Aorta (tissue), 5 donors: ENCODE results near the gene ANXA11. TPM values are rescaled to one million over a fixed set of nuclear protein-coding genes. Genes with fewer than 3 reads are reported as not detected.

ENCODE experiments used
- ATAC-seq: fragments of 200-7000 bp; cut with Tn5 transposase; one replicate; pipeline ENCODE4 v1.9.1; 2022; ENCODE audit warnings: moderate library complexity; ENCODE audit not compliant: low FRiP score
- DNase-seq, 2 donors: peaks; one replicate each; pipeline ENCODE4 v3.0.0-alpha.2; 2020
- H3K27ac ChIP-seq, 2 donors: one replicate each; pipeline ENCODE4 v1.5.1; 2013; ENCODE audit warnings: low read length in 2 of 2, mild to moderate bottlenecking in 2 of 2, moderate library complexity in 2 of 2, control low read depth in 1 of 2, inconsistent platforms in 1 of 2, low read depth in 1 of 2
- H3K27me3 ChIP-seq, 2 donors: one replicate each; pipeline ENCODE4 v1.6.1; 2013; ENCODE audit warnings: control low read depth in 1 of 2, low read length in 1 of 2, mild to moderate bottlenecking in 1 of 2, moderate library complexity in 1 of 2; ENCODE audit not compliant: insufficient read depth in 2 of 2, control insufficient read depth in 1 of 2
- H3K36me3 ChIP-seq, 2 donors: one replicate each; pipeline ENCODE4 v1.6.1; 2013; ENCODE audit warnings: control low read depth in 1 of 2, low read length in 1 of 2, mild to moderate bottlenecking in 1 of 2; ENCODE audit not compliant: insufficient read depth in 2 of 2, control insufficient read depth in 1 of 2
- H3K4me1 ChIP-seq, 2 donors: one replicate each; pipeline ENCODE4 v1.6.1; 2013; ENCODE audit warnings: low read length in 2 of 2, control low read depth in 1 of 2, mild to moderate bottlenecking in 1 of 2, moderate library complexity in 1 of 2; ENCODE audit not compliant: insufficient read depth in 2 of 2, control insufficient read depth in 1 of 2
- H3K4me3 ChIP-seq, 2 donors: one replicate each; pipeline ENCODE4 v1.5.1; 2013; ENCODE audit warnings: low read length in 2 of 2, control low read depth in 1 of 2, mild to moderate bottlenecking in 1 of 2
- H3K9me3 ChIP-seq: one replicate; pipeline ENCODE4 v1.6.1; 2013; ENCODE audit warnings: mild to moderate bottlenecking, low read length; ENCODE audit not compliant: control insufficient read depth
- WGBS, 2 donors: extraction: QIAGEN DNeasy Blood & Tissue Kit; methylation state at CpG; one replicate each; pipeline ENCODE4 v1.1.7; 2013; 5-methylcytosine and 5-hydroxymethylcytosine counted together
- intact Hi-C, 2 donors: fragments of 100-400 bp; cut with DNase I; formaldehyde crosslinking; loops; one replicate each; pipeline versions ENCODE4 v1.14.2 to v1.15.0; 2022
- polyA plus RNA-seq, 2 donors: library from polyadenylated mRNA; stranded (reverse); fragments of 200-250 nt; gene quantifications; one replicate each; pipeline ENCODE4 v1.2.3, GENCODE V29; 2013
- total RNA-seq, 2 donors: library from RNA; stranded (reverse); fragmentation: NEBNext Ultra II Directional; extraction: Animal tissue kit (Norgen Biotek cat#: 25700); gene quantifications; one replicate each; pipeline ENCODE4 v1.2.1, GENCODE V29; 2021
- donor health status: healthy with polysubstance abuse.
- donor health status: Bipolar disorder and iron deficiency.
- donor health status: DM: no; HTN: no; CAD: no.
- donor health status: DM: no; HTN: no; CAD: no.
- donor health status: DM: yes; HTN: yes; CAD: no.

The ANXA11 gene
- total and polyA plus RNA-seq, 4 donors: 97.3 to 256 (median 193) TPM

GRCh38 chr10:80173466-80173865 lies 31.9 kb downstream of the ANXA11 start:
- WGBS, 2 donors: 69 to 78% methylated on average over 6 of the region's 6 CpGs
- Histone ChIP-seq H3K36me3 (no peaks in the 10 kb centered on the region), H3K27me3 (no peaks in the 10 kb centered on the region), H3K9me3 (no peaks in the 10 kb centered on the region), H3K4me3 (no peak overlapping the region), H3K4me1 (no peaks in the 10 kb centered on the region), H3K27ac (no peak overlapping the region)
- DNase-seq (no peak), ATAC-seq (no peak)
- intact Hi-C loops: no loop called here

- ATAC-seq: no peak
- no peak overlapping the region for H3K27ac ChIP-seq
- no peaks in the 10 kb centered on the region for H3K9me3 ChIP-seq
- intact Hi-C loops: no loop called here
- H3K4me3 ChIP-seq: no peak overlapping the region
- H3K4me1 ChIP-seq: no peaks in the 10 kb centered on the region
- 69 to 79% methylated on average over 5 of the region's 5 CpGs for WGBS, 2 donors
- no peak for DNase-seq
- no peaks in the 10 kb centered on the region for H3K36me3 ChIP-seq
- no peaks in the 10 kb centered on the region for H3K27me3 ChIP-seq
Observed at GRCh38 chr10:80172896-80173295, 32.4 kb downstream of the ANXA11 start.

- H3K9me3 ChIP-seq: no peaks in the 10 kb centered on the region
- DNase-seq: no peak
- H3K27me3 ChIP-seq: no peaks in the 10 kb centered on the region
- no peak overlapping the region for H3K27ac ChIP-seq
- no peak for ATAC-seq
- WGBS, 2 donors: 90 to 93% methylated on average over 7 of the region's 7 CpGs
- no peak overlapping the region for H3K4me3 ChIP-seq
- peaks cover 0 to 8% of the 10 kb centered on the region in 2 donors for H3K4me1 ChIP-seq
- intact Hi-C loops: no loop called here
- no peaks in the 10 kb centered on the region for H3K36me3 ChIP-seq
Observed at GRCh38 chr10:80171248-80171660, 34.1 kb downstream of the ANXA11 start.

- H3K27me3 ChIP-seq: no peaks in the 10 kb centered on the region
- ATAC-seq (no peak), DNase-seq (no peak)
- H3K4me3 ChIP-seq: no peak overlapping the region
- H3K27ac ChIP-seq: no peak overlapping the region
- H3K36me3 ChIP-seq: no peaks in the 10 kb centered on the region
- peaks cover 0 to 8% of the 10 kb centered on the region in 2 donors for H3K4me1 ChIP-seq
- intact Hi-C loops: no loop called here
- H3K9me3 ChIP-seq: no peaks in the 10 kb centered on the region
- 84 to 89% methylated on average over 10 of the region's 10 CpGs for WGBS, 2 donors
Observed at GRCh38 chr10:80170641-80171040, 34.7 kb downstream of the ANXA11 start.

- no peak for ATAC-seq
- no peak overlapping the region for H3K4me3 ChIP-seq
- intact Hi-C loops: no loop called here
- 49 to 57% methylated on average over 4 of the region's 4 CpGs for WGBS, 2 donors
- H3K27ac ChIP-seq: no peak overlapping the region
- no peaks in the 10 kb centered on the region for H3K36me3 ChIP-seq
- no peaks in the 10 kb centered on the region for H3K27me3 ChIP-seq
- H3K9me3 ChIP-seq: no peaks in the 10 kb centered on the region
- no peak for DNase-seq
- H3K4me1 ChIP-seq: peaks cover 0 to 8% of the 10 kb centered on the region in 2 donors
Observed at GRCh38 chr10:80170026-80170425, 35.3 kb downstream of the ANXA11 start.

GRCh38 chr10:80168679-80169380 lies 36.5 kb downstream of the ANXA11 start:
- no peaks in the 10 kb centered on the region for H3K27me3 ChIP-seq
- peaks cover 3 to 8% of the 10 kb centered on the region in 2 donors for H3K4me1 ChIP-seq
- H3K27ac ChIP-seq: peak overlapping the region in 1 of 2 donors; percentile 81
- no peaks in the 10 kb centered on the region for H3K9me3 ChIP-seq
- no peak for DNase-seq
- 60 to 62% methylated on average over 13 of the region's 13 CpGs for WGBS, 2 donors
- no peak overlapping the region for H3K4me3 ChIP-seq
- intact Hi-C loops: no loop called here
- no peak for ATAC-seq
- peaks cover 0 to under 1% of the 10 kb centered on the region in 2 donors for H3K36me3 ChIP-seq

GRCh38 chr10:80168162-80168511 lies 37.2 kb downstream of the ANXA11 start:
- H3K27me3 ChIP-seq: no peaks in the 10 kb centered on the region
- intact Hi-C loops: no loop called here
- peaks cover 7 to 8% of the 10 kb centered on the region in 2 donors for H3K4me1 ChIP-seq
- WGBS, 2 donors: 6 to 11% methylated on average over 7 of the region's 7 CpGs
- no peaks in the 10 kb centered on the region for H3K9me3 ChIP-seq
- H3K36me3 ChIP-seq: peaks cover 0 to 1% of the 10 kb centered on the region in 2 donors
- DNase-seq (no peak), ATAC-seq (no peak)
- no peak overlapping the region for H3K4me3 ChIP-seq
- peak overlapping the region in 1 of 2 donors; percentile 68 for H3K27ac ChIP-seq

GRCh38 chr10:80167471-80168161 lies 37.7 kb downstream of the ANXA11 start:
- DNase-seq: peak in 1 of 2 donors; percentile 76
- intact Hi-C loops: no loop called here
- Histone ChIP-seq H3K36me3 (peaks cover 0 to 1% of the 10 kb centered on the region in 2 donors), H3K4me3 (no peak overlapping the region), H3K27me3 (no peaks in the 10 kb centered on the region), H3K27ac (peak overlapping the region in 1 of 2 donors; percentile 87), H3K9me3 (no peaks in the 10 kb centered on the region), H3K4me1 (peaks cover 7 to 8% of the 10 kb centered on the region in 2 donors)
- no peak for ATAC-seq
- WGBS, 2 donors: 17% methylated on average over 8 of the region's 8 CpGs
